ENCODE results near the gene TMEM179. TPM values are rescaled to one million over a fixed set of nuclear protein-coding genes. Genes with fewer than 3 reads are reported as not detected.

TMEM179 gene
- total RNA-seq, 4 donors from 2014 or later = 2.3 TPM; not detected in 3

GRCh38 chr14:104548802-104549535 lies 55.6 kb downstream of the TMEM179 start:
- no peak for DNase-seq
- Histone ChIP-seq H3K4me1 (no peaks in the 10 kb centered on the region), H3K27me3 (no peaks in the 10 kb centered on the region), H3K36me3 (no peaks in the 10 kb centered on the region), H3K27ac (no peak overlapping the region), H3K4me3 (no peak overlapping the region), H3K9me3 (no peaks in the 10 kb centered on the region)
- TF ChIP-seq CTCF (IDR thresholded peaks at IDR 0.05) (no peak), POLR2A (IDR thresholded peaks at IDR 0.05) (no peak)
- intact Hi-C loops (cut with DNase I; ENCODE audit: low total_unique reads) = no loop called here

- H3K36me3 ChIP-seq = no peaks in the 10 kb centered on the region
- H3K9me3 ChIP-seq = no peaks in the 10 kb centered on the region
- peak in 1 of 2 donors; percentile 9 for DNase-seq
- intact Hi-C loops (cut with DNase I; ENCODE audit: low total_unique reads) = no loop called here
- H3K27me3 ChIP-seq = no peaks in the 10 kb centered on the region
- no peak overlapping the region for H3K4me3 ChIP-seq
- H3K27ac ChIP-seq = no peak overlapping the region
- TF ChIP-seq POLR2A (IDR thresholded peaks at IDR 0.05) (no peak), CTCF (IDR thresholded peaks at IDR 0.05) (no peak)
- H3K4me1 ChIP-seq = no peaks in the 10 kb centered on the region
Observed at GRCh38 chr14:104547998-104548700, 56.4 kb downstream of the TMEM179 start.

- no peaks in the 10 kb centered on the region for H3K9me3 ChIP-seq
- H3K27ac ChIP-seq = no peak overlapping the region
- H3K27me3 ChIP-seq = no peaks in the 10 kb centered on the region
- H3K4me1 ChIP-seq = no peaks in the 10 kb centered on the region
- H3K4me3 ChIP-seq = no peak overlapping the region
- no peaks in the 10 kb centered on the region for H3K36me3 ChIP-seq
- intact Hi-C loops (cut with DNase I; ENCODE audit: low total_unique reads) = no loop called here
- TF ChIP-seq POLR2A (IDR thresholded peaks at IDR 0.05) (no peak), CTCF (IDR thresholded peaks at IDR 0.05) (no peak)
- peak in 1 of 2 donors; percentile 6 for DNase-seq
Observed at GRCh38 chr14:104547310-104547997, 57.1 kb downstream of the TMEM179 start.

DNA sequence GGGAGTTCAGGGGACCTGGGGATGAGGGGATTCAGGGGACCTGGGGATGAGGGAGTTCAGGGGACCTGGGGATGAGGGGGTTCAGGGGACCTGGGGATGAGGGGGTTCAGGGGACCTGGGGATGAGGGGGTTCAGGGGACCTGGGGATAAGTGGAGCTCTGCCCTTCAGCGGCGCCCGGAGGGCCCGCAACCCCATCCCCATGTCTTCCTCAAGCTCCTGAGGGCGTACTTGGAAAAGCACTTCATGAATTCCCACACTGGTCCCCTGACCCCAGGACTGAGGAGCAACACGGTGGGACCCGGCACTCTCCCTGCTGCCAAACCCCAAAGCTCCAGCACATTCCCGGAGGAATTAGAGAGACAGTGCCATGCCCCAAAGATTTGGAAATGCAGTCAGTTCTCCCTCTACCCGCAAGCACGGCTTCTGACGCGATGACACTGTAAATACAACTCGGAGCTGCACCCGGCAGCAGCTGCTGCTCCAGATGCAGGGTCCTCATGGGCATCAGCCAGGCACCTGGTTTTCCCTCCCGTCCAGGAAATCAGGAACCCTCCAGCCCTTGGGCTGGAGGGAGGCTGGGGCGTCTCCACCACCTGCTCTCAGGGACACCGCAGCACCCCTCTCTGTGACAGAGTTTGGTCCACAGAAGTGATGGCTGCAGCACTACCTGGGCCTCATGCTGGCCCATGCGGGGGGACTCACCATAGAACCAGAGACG lies 57.8 kb downstream of the TMEM179 start:
- H3K27ac ChIP-seq = no peak overlapping the region
- no peak for TF ChIP-seq POLR2A (IDR thresholded peaks at IDR 0.05)
- no peak for TF ChIP-seq CTCF (IDR thresholded peaks at IDR 0.05)
- DNase-seq = no peak
- H3K4me1 ChIP-seq = no peaks in the 10 kb centered on the region
- H3K36me3 ChIP-seq = no peaks in the 10 kb centered on the region
- no peaks in the 10 kb centered on the region for H3K9me3 ChIP-seq
- intact Hi-C loops (cut with DNase I; ENCODE audit: low total_unique reads) = no loop called here
- H3K4me3 ChIP-seq = no peak overlapping the region
- no peaks in the 10 kb centered on the region for H3K27me3 ChIP-seq

All from uterus (tissue), 4 donors.